K562 (cell line): ENCODE data around the gene MEOX2. TPM values are rescaled to one million over a fixed set of nuclear protein-coding genes. Genes with fewer than 3 reads are reported as not detected.

Source experiments
- ATAC-seq: fragments of 200-7000 bp; cut with Tn5 transposase; 3 replicates; pipeline ENCODE4 v1.9.1; 2020; ENCODE audit warnings: moderate library complexity
- BruUV-seq: library from RNA; stranded (reverse); fragments of 400-500 nt; replicated peaks from 2 replicates; lab custom pipeline; 2021; lab: Mats Ljungman, UMichigan
- CTCF ChIA-PET: fragments of 300-600 bp; formaldehyde crosslinking; extraction: SDS; loops from one replicate; lab custom pipeline; 2021; ENCODE audit warnings: low intra/inter-chr PET ratio; lab: Yijun Ruan, JAX
- POLR2A ChIA-PET: fragments of 300-600, 350-650 bp; sonication (Branson Sonifier 250); formaldehyde crosslinking; extraction: SDS; loops from one replicate; lab custom pipeline; 2021; ENCODE audit warnings: antibody characterized with exemption, inconsistent platforms; lab: Yijun Ruan, JAX
- DNase-seq, 4 experiments: peaks; one replicate each; pipeline versions ENCODE4 v3.0.0 to v3.0.0-alpha.2; 2011 to 2018; ENCODE audit warnings: low spot score in 3 of 4, mixed read lengths in 3 of 4; ENCODE audit errors: extremely low read depth in 1 of 4
- FAIRE-seq: peaks from 2 replicates; lab custom pipeline; 2011; peaks lifted over from hg19 to GRCh38; lab: Jason Lieb, UNC
- H2AFZ ChIP-seq: 2 replicates; pipeline ENCODE4 v1.6.0; 2011; ENCODE audit warnings: low read depth, low read length, control low read depth, inconsistent platforms
- H3K27ac ChIP-seq: fragments of 200-600 bp; 3 replicates; pipeline ENCODE4 v1.8.0; 2011; ENCODE audit warnings: low read depth, mild to moderate bottlenecking, control low read depth, inconsistent platforms, low read length, moderate library complexity, mixed read lengths; ENCODE audit errors: extremely low read depth
- H3K27me3 ChIP-seq, 2 experiments: fragments of 300-600 bp in 1 of 2; 2 replicates in 1 of 2; 3 replicates in 1 of 2; pipeline versions ENCODE4 v1.6.0 to v1.8.0; 2011; ENCODE audit warnings: inconsistent platforms in 2 of 2, low read length in 2 of 2, mild to moderate bottlenecking in 1 of 2, mixed read lengths in 1 of 2, moderate library complexity in 1 of 2; ENCODE audit not compliant: control insufficient read depth in 2 of 2, insufficient read depth in 2 of 2
- H3K36me3 ChIP-seq: fragments of 300-600 bp; 3 replicates; pipeline ENCODE4 v1.8.0; 2011; ENCODE audit warnings: mild to moderate bottlenecking, low read length, inconsistent platforms; ENCODE audit not compliant: control insufficient read depth, insufficient read depth
- H3K4me1 ChIP-seq, 2 experiments: fragments of 200-600 bp in 1 of 2; replicated peaks in 1 of 2; 2 replicates in 1 of 2; 3 replicates in 1 of 2; pipeline versions ENCODE4 v1.5.1 to v1.8.0; 2011; ENCODE audit warnings: inconsistent platforms in 2 of 2, low read length in 2 of 2, mild to moderate bottlenecking in 1 of 2, mixed read lengths in 1 of 2, moderate library complexity in 1 of 2; ENCODE audit not compliant: control insufficient read depth in 2 of 2, insufficient read depth in 2 of 2
- H3K4me2 ChIP-seq: 2 replicates; pipeline ENCODE4 v1.6.1; 2011; ENCODE audit warnings: low read length, control low read depth, inconsistent platforms, mixed read lengths; ENCODE audit not compliant: insufficient read depth
- H3K4me3 ChIP-seq: fragments of 200-600 bp; sonication (generic), shearing (Covaris generic); 2 replicates; pipeline ENCODE4 v1.5.1; 2016; ENCODE audit warnings: control low read depth, inconsistent platforms
- H3K79me2 ChIP-seq: fragments of 200-600 bp; 3 replicates; pipeline ENCODE4 v1.8.0; 2011; ENCODE audit warnings: low read length, inconsistent platforms; ENCODE audit not compliant: control insufficient read depth, insufficient read depth
- H3K9ac ChIP-seq, 2 experiments: 2 replicates each; pipeline versions ENCODE4 v1.6.0 to v1.6.1; 2011; ENCODE audit warnings: low read depth in 2 of 2, low read length in 2 of 2, control low read depth in 1 of 2, inconsistent platforms in 1 of 2, mild to moderate bottlenecking in 1 of 2, mixed read lengths in 1 of 2; ENCODE audit not compliant: insufficient read depth in 1 of 2
- H3K9me1 ChIP-seq: one replicate; pipeline ENCODE4 v1.6.0; 2011; ENCODE audit warnings: inconsistent platforms, mild to moderate bottlenecking, low read length, moderate library complexity; ENCODE audit not compliant: control insufficient read depth, insufficient read depth
- H3K9me3 ChIP-seq: replicated peaks from 2 replicates; pipeline ENCODE4 v1.5.1; 2011; ENCODE audit warnings: low read depth, low read length, inconsistent platforms; ENCODE audit not compliant: control insufficient read depth, insufficient read depth
- H4K20me1 ChIP-seq: replicated peaks from 2 replicates; pipeline ENCODE4 v1.6.1; 2011; ENCODE audit warnings: low read length, inconsistent platforms, mixed read lengths; ENCODE audit not compliant: control insufficient read depth, insufficient read depth
- ARID4B ChIP-seq: sonication (generic); formaldehyde crosslinking; IDR thresholded peaks from 2 replicates; pipeline ENCODE4 v1.8.0; 2022; ENCODE audit warnings: mild to moderate bottlenecking, missing genetic modification reagents
- C11orf30 ChIP-seq: fragments of 450-650 bp; IDR thresholded peaks from 2 replicates; pipeline ENCODE4 v1.6.1; 2016; ENCODE audit warnings: low read depth, mild to moderate bottlenecking
- CREBBP ChIP-seq: IDR thresholded peaks from one replicate; pipeline ENCODE4 v1.6.1; 2012; ENCODE audit warnings: low read depth, mild to moderate bottlenecking, control low read depth, inconsistent platforms, low read length
- ETV6 ChIP-seq, 3 experiments: fragments of 150-350 bp in 1 of 3; sonication (generic) in 1 of 3; formaldehyde crosslinking in 1 of 3; IDR thresholded peaks; 2 replicates each; pipeline versions ENCODE4 v1.6.1 to v1.8.0; 2014 to 2022; ENCODE audit warnings: borderline replicate concordance in 2 of 3, low read depth in 2 of 3, antibody characterized with exemption in 1 of 3, low read length in 1 of 3, mild to moderate bottlenecking in 1 of 3, missing genetic modification reagents in 1 of 3
- FOXK2 ChIP-seq, 2 experiments: fragments of 450-650 bp; IDR thresholded peaks in 1 of 2; conservative IDR thresholded peaks in 1 of 2; 2 replicates each; pipeline ENCODE4 v1.6.1; 2016; ENCODE audit warnings: low read depth in 2 of 2, mild to moderate bottlenecking in 1 of 2
- GTF2A2 ChIP-seq: IDR thresholded peaks from 2 replicates; pipeline ENCODE4 v1.6.1; 2016; ENCODE audit warnings: mild to moderate bottlenecking, missing genetic modification characterization, missing compliant biosample characterization
- HNRNPH1 ChIP-seq: fragments of 200-400 bp; formaldehyde crosslinking; optimal IDR thresholded peaks from 2 replicates; pipeline ENCODE3; 2017; ENCODE audit warnings: low read depth, mild to moderate bottlenecking, low read length, moderate library complexity
- NCOA6 ChIP-seq: fragments of 450-650 bp; IDR thresholded peaks from 2 replicates; pipeline ENCODE4 v1.6.1; 2017; ENCODE audit warnings: mild to moderate bottlenecking
- RNF2 ChIP-seq: sonication (generic); IDR thresholded peaks from 2 replicates; pipeline ENCODE4 v1.6.1; 2016
- SMAD3 ChIP-seq: fragments of 450-650 bp; formaldehyde crosslinking; conservative IDR thresholded peaks from 2 replicates; pipeline ENCODE4 v1.4.0; 2020; ENCODE audit warnings: mild to moderate bottlenecking
- TFAM ChIP-seq: fragments of 250-450 bp; sonication (Bioruptor Pico); conservative IDR thresholded peaks from 2 replicates; pipeline ENCODE4 v1.5.0; 2021; ENCODE audit warnings: mild to moderate bottlenecking, moderate library complexity
- ZNF224 ChIP-seq: sonication (generic); formaldehyde crosslinking; IDR thresholded peaks from 2 replicates; pipeline ENCODE4 v1.8.0; 2022; ENCODE audit warnings: mild to moderate bottlenecking, missing genetic modification reagents
- ZNF740 ChIP-seq, 3 experiments: fragments of 200-800 bp in 1 of 3; sonication (Bioruptor generic) in 1 of 3; sonication (generic) in 1 of 3; formaldehyde crosslinking in 1 of 3; IDR thresholded peaks; 2 replicates each; pipeline versions ENCODE4 v1.6.1 to v1.8.0; 2016 to 2022; ENCODE audit warnings: mild to moderate bottlenecking in 2 of 3, missing compliant biosample characterization in 2 of 3, missing genetic modification characterization in 2 of 3, missing genetic modification reagents in 1 of 3
- WGBS: fragments of 100-300 bp; shearing (Covaris generic); methylation state at CpG from one replicate; pipeline ENCODE4 v1.1.6; 2016; ENCODE audit warnings: low coverage, mixed read lengths; ENCODE audit not compliant: insufficient coverage; ENCODE audit errors: missing lambda C conversion rate; 5-methylcytosine and 5-hydroxymethylcytosine counted together
- in situ Hi-C: fragments of 300-500 bp; cut with MboI; formaldehyde crosslinking; loops from 4 replicates; pipeline ENCODE4 v1.15.0; 2018; ENCODE audit warnings: inconsistent platforms, mixed read lengths
- intact Hi-C: fragments of 100-400 bp; cut with micrococcal nuclease; formaldehyde crosslinking; loops from 2 replicates; pipeline ENCODE4 v1.14.2; 2022
- polyA plus RNA-seq, 8 experiments: library from polyadenylated mRNA; depleted of rRNA in 4 of 8; stranded (reverse) in 5 of 8; unstranded in 3 of 8; fragments of >200 nt; fragmentation: Nextera tagmentation in 2 of 8; fragmentation: Illumina TruSeq in 1 of 8; extraction: Ambion mirVana in 2 of 8; extraction: Trizol in 1 of 8; gene quantifications; 2 replicates each; pipeline versions ENCODE4 v1.2.1 to v1.2.3, GENCODE V29; 2011 to 2014; ENCODE audit warnings: inconsistent platforms in 1 of 8, missing spikeins in 1 of 8
- total RNA-seq, 7 experiments: library from RNA; depleted of rRNA in 6 of 7; stranded (reverse); fragments of >200 nt in 6 of 7; fragmentation: Illumina TruSeq in 2 of 7; extraction: Trizol in 2 of 7; gene quantifications; 2 replicates each; pipeline versions ENCODE4 v1.2.1 to v1.2.3, GENCODE V29; 2011 to 2021; ENCODE audit warnings: low replicate concordance in 1 of 7

Gene MEOX2
- total and polyA plus RNA-seq, 9 of the 15 experiments (the other 6 are each of a cell fraction or from before 2014, with no cell fraction given), result not detected

- Histone ChIP-seq H2AFZ (no peak overlapping the region), H3K4me3 (no peak overlapping the region), H3K9me3 (no peaks in the 10 kb centered on the region), H3K4me1 (no peaks in the 10 kb centered on the region), H3K9me1 (no peaks in the 10 kb centered on the region), H4K20me1 (no peaks in the 10 kb centered on the region), H3K36me3 (no peaks in the 10 kb centered on the region), H3K4me2 (no peak overlapping the region), H3K9ac (no peak overlapping the region), H3K79me2 (no peaks in the 10 kb centered on the region), H3K27me3 (no peaks in the 10 kb centered on the region), H3K27ac (no peak overlapping the region)
- ChIA-PET CTCF (no interaction called here), POLR2A (no interaction called here)
- FAIRE-seq (no peak), DNase-seq (no peak), ATAC-seq (no peak)
- intact Hi-C loops, result no loop called here
- 0% methylated on average over 2 of the region's 2 CpGs for WGBS
- in situ Hi-C loops, result no loop called here
- TF ChIP-seq SMAD3 (CRISPR knock-in tag) (no peak), C11orf30 (no peak), GTF2A2 (tag) (no peak), NCOA6 (no peak), ARID4B (CRISPR knock-in tag) (no peak), ZNF740 (CRISPR knock-in tag; IDR thresholded peaks at IDR 0.05) (no peak), ZNF740 (tag; IDR thresholded peaks at IDR 0.05) (no peak), ETV6 (IDR thresholded peaks at IDR 0.05; ENCODE audit: borderline replicate concordance in 1 of 2, low read depth in 2 of 2, low read length in 1 of 2) (no peak), ETV6 (CRISPR knock-in tag; IDR thresholded peaks at IDR 0.05; ENCODE audit: borderline replicate concordance) (no peak), CREBBP (no peak), HNRNPH1 (no peak), TFAM (CRISPR knock-in tag) (no peak), ZNF224 (CRISPR knock-in tag) (no peak), RNF2 (no peak), FOXK2 (conservative IDR thresholded peaks at IDR 0.05 in 1 of 2, IDR thresholded peaks at IDR 0.05 in 1 of 2; ENCODE audit: low read depth in 2 of 2) (no peak)
- no TSS peak for BruUV-seq
These were observed 11.1 kb downstream of the MEOX2 start for GRCh38 chr7:15675379-15675778.
